ENCODE measurements around the gene ACACA. TPM values are rescaled to one million over a fixed set of nuclear protein-coding genes. Genes with fewer than 3 reads are reported as not detected.

Gene ACACA
- total RNA-seq, 1 experiment from 2014 or later, result 35.6 TPM

DNA sequence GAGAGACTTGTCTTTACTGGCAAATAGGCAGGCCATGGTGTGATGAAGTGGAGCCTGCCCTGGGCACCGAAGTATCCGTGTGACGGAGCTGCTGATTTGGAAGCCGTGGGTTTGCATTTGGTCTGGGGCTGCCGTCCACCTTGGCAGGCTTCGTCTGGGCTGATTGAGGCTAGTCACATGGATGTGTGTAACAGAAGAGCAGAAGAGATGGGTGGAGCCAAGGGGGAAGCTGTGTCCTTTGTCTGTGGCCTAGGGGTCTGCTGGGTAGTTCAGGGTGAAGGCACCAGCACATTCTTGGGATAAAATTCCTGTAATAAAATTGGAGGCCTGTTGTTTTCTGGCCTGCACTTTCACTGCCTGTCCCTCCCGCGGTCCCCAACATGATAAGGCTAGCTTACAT, 351.7 kb downstream of the ACACA start:
- no peak for DNase-seq (ENCODE audit: extremely low read depth, low read depth)

- no peak for DNase-seq (ENCODE audit: extremely low read depth, low read depth)
Measured at GRCh38 chr17:37052450-37052849, 354.2 kb downstream of the ACACA start.

DNA sequence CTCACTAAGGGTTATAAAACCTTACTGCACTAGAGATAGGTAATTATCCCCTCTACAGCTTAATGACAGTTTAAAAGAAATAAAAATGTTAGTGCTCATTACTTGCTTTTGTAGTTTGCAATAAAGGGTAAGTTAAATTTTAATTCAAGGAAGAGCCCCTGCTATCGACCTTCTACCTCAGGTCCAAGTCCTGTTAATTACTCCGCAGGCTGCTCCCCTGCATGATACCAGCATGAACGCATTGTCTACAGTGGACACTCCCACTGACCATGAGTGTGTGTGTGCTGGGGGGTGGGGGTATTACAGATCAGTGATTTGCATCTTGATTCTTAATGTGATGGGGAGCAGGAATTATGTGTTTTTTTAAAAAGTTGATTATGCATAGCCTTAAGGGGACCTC, 354.8 kb downstream of the ACACA start:
- no peak for DNase-seq (ENCODE audit: extremely low read depth, low read depth)

- no peak for DNase-seq (ENCODE audit: extremely low read depth, low read depth)
Measured at GRCh38 chr17:37051381-37051780, 355.3 kb downstream of the ACACA start.

DNA sequence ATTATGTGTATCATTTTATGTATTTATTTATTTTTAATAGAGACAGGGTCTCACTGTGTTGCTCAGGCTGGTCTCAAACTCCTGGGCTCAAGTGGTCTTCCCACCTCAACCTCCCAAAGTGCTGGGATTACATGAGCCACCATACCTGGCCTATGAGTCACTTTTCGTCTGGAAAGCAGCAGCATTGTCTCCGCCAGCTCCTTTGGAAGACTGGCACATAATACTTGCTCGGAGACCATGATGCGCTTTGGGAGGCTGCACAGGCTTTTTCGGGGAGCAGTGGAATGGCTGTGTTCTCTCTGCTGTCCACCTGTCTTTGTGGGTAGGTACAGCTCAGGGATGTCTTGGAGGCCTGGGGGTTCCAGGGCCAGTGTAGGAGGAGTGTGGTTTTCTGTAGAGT, 355.7 kb downstream of the ACACA start:
- no peak for DNase-seq (ENCODE audit: extremely low read depth, low read depth)

DNA sequence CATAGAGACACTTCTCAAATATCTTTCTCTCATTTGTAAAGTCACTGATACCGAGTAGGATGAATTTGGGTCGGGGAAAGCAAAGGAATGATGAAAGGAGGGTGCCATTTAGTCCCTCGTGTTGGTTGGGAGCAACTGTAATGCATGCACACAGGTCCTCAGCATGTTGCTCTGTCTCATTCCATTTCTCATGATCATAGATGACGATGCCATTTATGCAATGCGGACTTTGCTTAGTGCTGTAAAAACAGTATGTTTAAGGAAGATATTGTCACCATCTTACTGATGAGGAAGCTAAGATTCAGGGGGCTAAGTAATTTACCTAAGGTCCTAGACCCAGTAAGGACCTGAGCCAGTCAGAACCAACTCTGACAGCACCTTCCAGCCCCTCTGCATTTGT, 357.8 kb downstream of the ACACA start:
- DNase-seq (ENCODE audit: extremely low read depth, low read depth), result no peak

GRCh38 chr17:37047631-37048104, 359.0 kb downstream of the ACACA start:
- peak; percentile 79 for DNase-seq (ENCODE audit: extremely low read depth, low read depth)

- DNase-seq (ENCODE audit: extremely low read depth, low read depth), result no peak
Measured at GRCh38 chr17:37045351-37045922, 361.2 kb downstream of the ACACA start.

GRCh38 chr17:37043201-37043600, 363.4 kb downstream of the ACACA start:
- no peak for DNase-seq (ENCODE audit: extremely low read depth, low read depth)

DNA sequence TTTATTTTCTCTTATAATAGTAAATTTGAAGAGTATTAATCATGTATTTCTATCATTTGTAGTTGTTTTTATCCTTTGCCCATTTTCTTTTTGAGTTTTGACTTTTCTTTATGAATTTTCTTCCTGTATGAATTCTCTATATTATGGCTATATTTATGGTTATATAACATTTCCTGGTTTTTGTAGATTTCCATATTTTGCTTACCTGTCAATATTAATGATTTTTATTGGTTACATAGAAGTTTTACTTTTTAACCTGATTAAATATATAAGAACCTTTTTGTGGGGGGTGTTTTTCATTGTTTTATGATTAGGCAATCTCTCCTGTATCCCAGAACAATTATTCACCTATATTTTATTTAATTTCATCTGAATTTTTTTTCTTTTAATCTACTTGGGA, 364.7 kb downstream of the ACACA start:
- no peak for DNase-seq (ENCODE audit: extremely low read depth, low read depth)

GRCh38 chr17:37039269-37039668, 367.4 kb downstream of the ACACA start:
- DNase-seq (ENCODE audit: extremely low read depth, low read depth), result no peak

DNA sequence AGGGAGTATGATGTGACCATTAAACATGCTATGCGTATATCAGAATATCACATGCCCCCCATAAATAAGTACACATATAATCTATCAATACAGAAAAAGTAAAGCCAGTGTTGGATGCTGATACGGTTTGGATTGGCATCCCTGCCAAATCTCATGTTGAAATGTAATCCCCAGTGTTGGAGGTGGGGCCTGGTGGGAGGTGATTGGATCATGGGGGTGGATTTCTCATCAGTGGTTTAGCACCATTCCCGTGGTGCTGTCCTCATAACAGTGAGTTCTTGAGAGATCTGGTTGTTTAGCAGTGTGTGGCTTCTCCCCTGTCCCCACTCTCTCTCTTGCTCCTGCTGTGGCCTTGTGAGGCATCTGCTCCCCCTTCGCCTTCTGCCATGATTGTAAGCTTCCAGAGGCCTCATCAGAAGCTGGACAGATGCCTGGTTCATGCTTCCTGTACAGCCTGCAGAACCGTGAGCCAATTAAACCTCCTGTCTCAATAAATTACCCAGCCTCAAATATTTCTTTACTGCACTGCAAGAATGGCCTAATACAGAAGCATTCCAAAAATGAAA, 369.0 kb downstream of the ACACA start:
- no peak for DNase-seq (ENCODE audit: extremely low read depth, low read depth)

Other genes starting within 250 kb of the ACACA start
- gene C17orf78, start 30.9 kb downstream of the ACACA start, total RNA-seq (2014; rRNA removed; shearing (Covaris generic)), result not detected in 2 replicates
- 23.0 and 27.5 TPM in 2 replicates for gene TADA2A, start 50 bp upstream of the ACACA start, total RNA-seq (2014; rRNA removed; shearing (Covaris generic))
- gene DUSP14, start 83.1 kb upstream of the ACACA start, total RNA-seq (2014; rRNA removed; shearing (Covaris generic)), result 30.2 and 32.4 TPM in 2 replicates
- 6.0 TPM in 2 replicates for gene SYNRG, start 202.6 kb upstream of the ACACA start, total RNA-seq (2014; rRNA removed; shearing (Covaris generic))
- 45.1 and 49.4 TPM in 2 replicates for gene DDX52, start 236.6 kb upstream of the ACACA start, total RNA-seq (2014; rRNA removed; shearing (Covaris generic))

Measured in NCI-H460 (cell line).